HCT116 (cell line): ENCODE results near the gene IRX2.

Experiments
- ATF3 ChIP-seq: IDR thresholded peaks from 2 replicates; pipeline ENCODE4 v1.6.1; 2012
- CTCF ChIP-seq, 3 experiments: fragments of 200-600 bp in 1 of 3; sonication (generic) in 1 of 3; IDR thresholded peaks in 2 of 3; conservative IDR thresholded peaks in 1 of 3; 2 replicates each; pipeline ENCODE4 v1.5.1; 2012 to 2017; ENCODE audit warnings: low read depth in 2 of 3, low read length in 2 of 3, antibody characterized with exemption in 1 of 3, borderline replicate concordance in 1 of 3, control low read depth in 1 of 3, mild to moderate bottlenecking in 1 of 3, mixed read lengths in 1 of 3, mixed run types in 1 of 3, moderate library complexity in 1 of 3; ENCODE audit not compliant: insufficient read depth in 1 of 3

GRCh38 chr5:2761921-2762488, 10.5 kb upstream of the IRX2 start:
- TF ChIP-seq ATF3: no peak
- TF ChIP-seq CTCF (IDR thresholded peaks at IDR 0.05 in 2 of 3, conservative IDR thresholded peaks at IDR 0.05 in 1 of 3; ENCODE audit: borderline replicate concordance in 1 of 3, insufficient read depth in 1 of 3, low read depth in 2 of 3, low read length in 2 of 3): no peak
